GM06990 (cell line): Measurements from ENCODE around the gene KMT2E.

Experiments used
- DNase-seq: peaks from one replicate; pipeline ENCODE4 v3.0.0-alpha.2; 2011; ENCODE audit not compliant: insufficient read length; ENCODE audit errors: extremely low read depth
- H3K27me3 ChIP-seq: replicated peaks from 2 replicates; pipeline ENCODE4 v1.6.0; 2011; ENCODE audit warnings: low read length; ENCODE audit not compliant: control insufficient read depth, insufficient read depth
- H3K36me3 ChIP-seq: 2 replicates; pipeline ENCODE4 v1.5.1; 2011; ENCODE audit warnings: low read length; ENCODE audit not compliant: control insufficient read depth, insufficient read depth
- H3K4me3 ChIP-seq: replicated peaks from 2 replicates; pipeline ENCODE4 v1.5.1; 2011; ENCODE audit warnings: low read depth, mild to moderate bottlenecking, control low read depth, low read length
- TF ChIP-seq, protein P1 (sequence below): IDR thresholded peaks from 2 replicates; pipeline ENCODE4 v1.5.1; 2011; ENCODE audit warnings: low read length, control low read depth, mild to moderate bottlenecking, inconsistent platforms; ENCODE audit not compliant: insufficient read depth, poor library complexity, severe bottlenecking

KMT2E gene

GRCh38 chr7:105101864-105102263 is 87.9 kb downstream of the KMT2E start:
- no peak for DNase-seq
- Histone ChIP-seq H3K4me3 (no peak overlapping the region), H3K27me3 (no peaks in the 10 kb centered on the region), H3K36me3 (peaks cover 9% of the 10 kb centered on the region)
- TF ChIP-seq, protein P1, sequence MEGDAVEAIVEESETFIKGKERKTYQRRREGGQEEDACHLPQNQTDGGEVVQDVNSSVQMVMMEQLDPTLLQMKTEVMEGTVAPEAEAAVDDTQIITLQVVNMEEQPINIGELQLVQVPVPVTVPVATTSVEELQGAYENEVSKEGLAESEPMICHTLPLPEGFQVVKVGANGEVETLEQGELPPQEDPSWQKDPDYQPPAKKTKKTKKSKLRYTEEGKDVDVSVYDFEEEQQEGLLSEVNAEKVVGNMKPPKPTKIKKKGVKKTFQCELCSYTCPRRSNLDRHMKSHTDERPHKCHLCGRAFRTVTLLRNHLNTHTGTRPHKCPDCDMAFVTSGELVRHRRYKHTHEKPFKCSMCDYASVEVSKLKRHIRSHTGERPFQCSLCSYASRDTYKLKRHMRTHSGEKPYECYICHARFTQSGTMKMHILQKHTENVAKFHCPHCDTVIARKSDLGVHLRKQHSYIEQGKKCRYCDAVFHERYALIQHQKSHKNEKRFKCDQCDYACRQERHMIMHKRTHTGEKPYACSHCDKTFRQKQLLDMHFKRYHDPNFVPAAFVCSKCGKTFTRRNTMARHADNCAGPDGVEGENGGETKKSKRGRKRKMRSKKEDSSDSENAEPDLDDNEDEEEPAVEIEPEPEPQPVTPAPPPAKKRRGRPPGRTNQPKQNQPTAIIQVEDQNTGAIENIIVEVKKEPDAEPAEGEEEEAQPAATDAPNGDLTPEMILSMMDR: no peak

GRCh38 chr7:105102557-105103352 is 88.8 kb downstream of the KMT2E start:
- H3K4me3 ChIP-seq: no peak overlapping the region
- no peaks in the 10 kb centered on the region for H3K27me3 ChIP-seq
- no peak for DNase-seq
- peaks cover 14% of the 10 kb centered on the region for H3K36me3 ChIP-seq
- TF ChIP-seq, protein P1: no peak

- TF ChIP-seq, protein P1: no peak
- peaks cover 14% of the 10 kb centered on the region for H3K36me3 ChIP-seq
- H3K27me3 ChIP-seq: no peaks in the 10 kb centered on the region
- no peak for DNase-seq
- no peak overlapping the region for H3K4me3 ChIP-seq
Measured at GRCh38 chr7:105105579-105105978, 91.6 kb downstream of the KMT2E start.

DNA sequence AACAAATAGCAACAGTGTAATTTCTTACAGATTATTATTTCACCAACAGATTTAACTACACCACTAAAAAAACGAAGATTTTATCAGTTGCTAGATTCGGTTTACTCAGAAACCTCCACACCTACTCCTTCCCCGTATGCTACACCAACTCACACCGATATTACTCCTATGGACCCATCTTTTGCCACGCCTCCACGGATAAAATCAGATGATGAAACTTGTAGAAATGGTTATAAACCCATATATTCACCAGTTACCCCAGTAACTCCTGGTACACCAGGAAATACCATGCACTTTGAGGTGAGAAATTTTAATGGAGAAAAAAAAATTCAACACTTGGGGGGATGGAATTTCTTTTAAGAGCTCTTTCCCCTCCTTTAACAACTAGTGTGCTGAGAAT is 92.5 kb downstream of the KMT2E start:
- Histone ChIP-seq H3K4me3 (no peak overlapping the region), H3K36me3 (peaks cover 14% of the 10 kb centered on the region), H3K27me3 (no peaks in the 10 kb centered on the region)
- TF ChIP-seq, protein P1: no peak
- DNase-seq: no peak

DNA sequence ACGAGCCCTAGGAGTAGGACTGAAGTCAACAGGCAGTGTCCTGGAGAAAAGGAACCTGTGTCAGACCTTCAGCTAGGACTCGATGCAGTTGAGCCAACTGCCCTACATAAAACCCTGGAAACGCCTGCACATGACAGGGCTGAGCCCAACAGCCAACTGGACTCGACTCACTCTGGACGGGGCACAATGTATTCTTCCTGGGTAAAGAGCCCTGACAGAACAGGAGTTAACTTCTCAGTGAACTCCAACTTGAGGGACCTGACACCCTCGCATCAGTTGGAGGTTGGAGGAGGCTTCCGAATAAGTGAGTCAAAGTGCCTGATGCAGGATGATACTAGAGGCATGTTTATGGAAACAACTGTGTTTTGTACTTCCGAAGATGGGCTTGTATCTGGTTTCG is 93.5 kb downstream of the KMT2E start:
- TF ChIP-seq, protein P1: no peak
- no peaks in the 10 kb centered on the region for H3K27me3 ChIP-seq
- no peak for DNase-seq
- H3K36me3 ChIP-seq: peaks cover 21% of the 10 kb centered on the region
- H3K4me3 ChIP-seq: no peak overlapping the region
